GDM1 (cell line): ENCODE data around the gene EMILIN3.
A peak's percentile ranks its signal among the peaks of the same experiment; 100 is the strongest.

Source experiments
- DNase-seq: peaks from one replicate; lab custom pipeline; 2025; lab: John Stamatoyannopoulos, UW

Gene EMILIN3

DNA sequence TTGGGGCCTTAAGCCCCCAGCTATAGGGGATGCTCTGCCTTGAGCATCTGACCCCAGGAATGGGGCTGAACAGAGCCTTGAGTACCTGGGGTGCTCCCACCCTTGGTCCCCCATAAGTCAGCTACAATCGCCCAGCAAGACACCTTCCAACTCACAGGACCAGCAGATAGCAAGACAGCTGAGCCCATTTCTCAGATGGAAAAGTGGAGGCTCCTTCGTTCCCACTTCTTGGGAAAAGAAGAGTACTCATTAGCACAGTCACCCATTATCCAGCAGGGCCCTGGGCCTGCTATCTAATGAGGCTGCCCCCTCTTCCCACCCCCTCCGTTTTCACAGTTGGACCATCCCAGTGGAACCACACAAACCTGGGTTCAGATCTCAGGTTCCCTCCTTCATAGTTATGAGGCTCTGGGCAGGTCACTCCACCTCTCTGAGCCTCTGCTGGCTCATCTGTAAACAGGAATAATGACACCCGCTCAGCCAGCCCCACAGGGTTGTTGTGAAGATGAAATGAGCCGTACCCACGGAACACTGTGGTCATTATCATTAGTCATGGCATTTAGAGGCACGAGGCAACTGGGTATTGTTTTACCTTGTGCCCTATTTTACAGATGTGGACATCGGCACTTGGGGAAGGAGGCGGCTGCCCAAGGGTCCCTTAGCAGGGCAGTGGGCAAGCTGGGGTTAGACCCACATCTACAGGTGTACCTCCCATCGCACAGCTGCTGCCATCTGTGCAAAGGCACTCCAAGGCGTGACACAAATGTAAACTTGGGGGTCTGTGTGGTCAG lies 21.5 kb downstream of the EMILIN3 start:
- no peak for DNase-seq

DNA sequence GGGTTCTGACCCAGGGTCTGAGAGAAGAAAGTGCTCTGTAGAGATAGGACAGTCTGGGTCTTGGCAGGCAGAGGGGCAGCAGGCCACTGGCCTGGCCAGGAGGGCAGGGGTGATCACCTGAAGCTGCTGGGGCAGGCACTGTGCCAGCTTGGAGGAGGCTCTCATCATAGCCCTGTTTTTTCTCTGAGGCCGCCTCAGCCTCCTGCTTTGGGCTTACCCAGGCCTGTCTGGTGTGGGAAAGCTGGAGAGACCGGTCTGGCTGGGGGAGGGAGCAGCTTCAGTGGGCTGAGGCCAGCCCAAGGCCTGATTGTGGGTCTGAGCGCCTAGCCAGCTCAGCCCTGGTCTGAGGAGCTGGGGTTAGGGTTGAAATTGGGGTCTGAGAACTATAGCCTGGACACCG lies 22.1 kb downstream of the EMILIN3 start:
- DNase-seq = no peak

DNA sequence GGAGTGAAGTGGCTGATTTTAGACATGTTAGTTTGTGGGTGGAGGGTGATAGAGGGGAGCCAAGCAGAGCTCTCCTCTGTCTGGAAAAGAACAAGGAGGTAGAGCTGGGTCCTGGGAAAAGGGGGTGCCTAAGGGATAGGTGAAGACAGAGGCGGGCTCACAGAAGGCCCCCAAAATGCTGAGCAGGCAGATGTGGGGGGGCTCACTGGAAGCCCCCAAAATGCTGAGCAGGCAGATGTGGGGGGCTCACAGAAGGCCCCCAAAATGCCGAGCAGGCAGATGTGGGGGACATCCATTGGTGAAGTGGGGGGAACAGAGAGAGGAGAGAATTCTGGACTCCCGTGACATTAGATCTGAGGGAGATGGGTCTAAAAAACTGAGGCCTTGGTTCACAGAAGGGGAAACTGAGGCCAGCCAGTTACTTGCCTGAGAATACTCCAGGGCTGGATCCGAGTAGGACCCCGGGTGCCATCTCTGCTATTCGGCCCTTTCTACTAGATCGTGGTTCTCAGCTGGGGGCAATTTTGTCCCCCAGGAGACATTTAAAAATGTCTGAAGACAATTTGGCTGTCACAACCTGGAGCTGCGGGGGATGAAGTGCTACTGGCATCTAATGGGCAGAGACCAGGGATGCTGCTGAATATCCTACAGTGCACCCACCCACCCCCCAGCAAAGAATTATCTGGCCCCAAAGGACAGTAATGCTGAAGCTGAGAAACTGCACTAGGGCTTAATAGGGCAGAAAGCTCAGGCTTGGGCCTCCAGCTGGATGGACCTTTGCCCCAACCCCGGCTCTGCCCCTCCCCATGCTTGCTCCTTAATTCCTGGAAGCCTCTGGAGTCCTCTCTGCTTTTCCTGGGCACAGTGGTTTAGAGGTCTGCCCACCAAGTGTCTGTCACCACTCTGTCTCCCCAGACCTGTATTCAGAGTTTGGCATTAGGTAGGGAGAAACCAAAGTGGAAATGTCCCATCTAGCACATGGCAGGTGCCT lies 23.8 kb downstream of the EMILIN3 start:
- DNase-seq = no peak

DNA sequence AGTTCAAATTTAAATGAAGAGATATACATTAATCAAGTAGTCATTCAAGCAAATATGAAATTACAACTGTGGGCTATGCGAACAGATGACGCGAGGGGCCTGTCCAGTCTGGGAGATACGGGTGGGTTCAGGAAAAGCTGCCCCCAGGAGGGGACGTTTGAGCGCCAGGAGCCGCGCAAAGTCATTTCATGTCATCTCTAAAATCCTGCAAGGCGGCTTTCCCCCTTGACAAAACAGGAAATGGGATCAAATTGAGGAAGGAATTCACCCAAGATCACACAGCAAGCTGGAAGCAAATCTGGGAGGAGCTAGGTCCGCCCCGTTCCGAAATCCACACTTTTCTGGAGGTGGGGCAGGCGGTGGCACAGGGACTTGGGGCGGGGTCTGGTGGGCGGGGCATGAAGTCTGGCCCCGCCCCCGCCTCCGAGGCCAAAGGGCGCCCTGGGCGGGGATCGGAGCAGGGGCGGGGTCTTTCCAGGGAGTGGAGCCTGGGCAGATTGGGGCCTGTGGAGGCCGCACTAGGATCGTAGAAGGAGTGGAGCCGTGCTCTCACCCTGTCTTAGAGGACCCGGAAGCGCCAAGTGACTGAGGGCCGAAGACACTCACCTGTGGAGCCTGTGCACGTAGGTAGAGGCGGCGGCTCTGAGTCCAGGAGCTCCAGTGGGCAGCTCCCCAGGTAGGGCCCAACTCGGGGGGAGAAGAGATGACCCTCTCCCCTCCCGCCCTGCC lies 26.1 kb downstream of the EMILIN3 start, which contains the start of gene LPIN3:
TSS of gene LPIN3 (plus strand) at position 495 of the 729 bp plus-strand sequence. CDS start 4,983 bp downstream, outside the sequence.
- no peak for DNase-seq

DNA sequence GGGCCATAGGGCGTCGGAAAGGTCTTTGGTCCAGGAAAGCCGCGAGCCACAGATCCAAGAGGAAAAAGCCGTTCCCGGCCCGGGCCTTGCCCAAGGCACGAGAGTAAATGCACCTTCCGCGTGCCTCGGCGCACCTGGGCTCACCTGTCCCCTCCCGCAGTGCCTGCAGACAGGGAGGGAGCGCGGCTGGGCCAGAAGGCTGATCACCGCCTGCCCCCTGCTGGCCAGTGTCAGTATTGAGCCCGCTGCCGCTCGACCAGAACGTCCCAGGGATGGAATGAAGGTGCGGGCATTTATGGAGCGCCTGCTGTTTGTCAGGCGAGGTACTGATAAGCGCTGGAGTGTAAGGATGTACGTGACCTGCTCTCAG lies 26.7 kb downstream of the EMILIN3 start:
- DNase-seq = peak; percentile 14

DNA sequence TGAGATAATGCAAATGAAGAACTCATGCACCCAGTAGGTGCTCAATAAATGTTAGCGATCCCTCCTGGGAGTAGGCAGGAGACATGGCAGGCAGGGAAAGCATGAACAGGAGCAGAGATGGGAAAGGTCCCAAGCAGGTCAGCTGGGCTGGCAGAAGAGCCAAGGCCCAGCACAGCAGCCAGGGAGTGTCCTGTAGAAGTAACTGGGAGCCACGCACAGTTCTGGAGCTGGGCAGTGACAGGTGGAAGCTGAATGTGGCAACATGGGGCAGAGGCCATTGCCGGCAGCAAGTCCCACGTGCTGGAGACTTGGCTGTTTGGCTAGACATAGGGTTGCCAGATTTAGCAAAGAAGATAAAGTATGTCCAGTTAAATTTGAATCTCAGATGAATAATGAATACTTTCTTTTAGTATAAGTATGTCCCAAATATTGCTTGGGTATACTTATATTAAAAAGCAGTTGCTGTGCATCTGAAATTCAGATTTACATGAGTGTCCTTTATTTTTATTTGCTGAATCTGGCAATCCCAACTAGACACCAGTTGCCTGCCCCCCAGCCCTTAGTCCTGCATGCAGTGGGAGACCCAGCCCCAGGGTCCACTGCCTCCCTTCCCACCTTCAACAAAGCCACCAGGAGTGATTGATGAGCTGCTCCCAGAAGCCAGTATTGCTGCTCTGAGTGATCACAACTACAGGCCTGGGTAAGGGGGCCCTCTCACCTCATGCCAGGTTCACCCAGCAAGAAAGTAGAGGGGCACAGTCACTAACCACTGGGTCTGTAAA lies 29.7 kb downstream of the EMILIN3 start:
- no peak for DNase-seq

DNA sequence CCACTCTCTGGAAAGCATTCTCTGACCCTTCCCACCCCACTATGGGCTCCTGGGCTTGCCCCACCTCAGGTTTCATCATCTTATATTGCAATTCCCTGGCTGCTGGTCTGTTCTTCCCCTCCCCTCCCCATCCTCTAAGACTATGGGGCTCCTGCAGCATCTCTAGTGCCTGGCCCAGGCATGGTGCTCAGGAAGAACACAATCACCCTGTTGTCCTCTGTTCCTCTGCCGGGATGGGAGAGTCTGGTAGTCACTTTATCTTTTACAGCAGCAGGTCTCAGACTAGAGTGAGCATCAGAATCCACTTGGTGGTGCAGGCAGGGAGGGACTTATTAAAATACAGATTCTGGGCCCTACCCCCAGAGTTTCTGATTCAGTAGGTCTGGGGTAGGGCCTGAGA lies 31.0 kb downstream of the EMILIN3 start:
- no peak for DNase-seq

DNA sequence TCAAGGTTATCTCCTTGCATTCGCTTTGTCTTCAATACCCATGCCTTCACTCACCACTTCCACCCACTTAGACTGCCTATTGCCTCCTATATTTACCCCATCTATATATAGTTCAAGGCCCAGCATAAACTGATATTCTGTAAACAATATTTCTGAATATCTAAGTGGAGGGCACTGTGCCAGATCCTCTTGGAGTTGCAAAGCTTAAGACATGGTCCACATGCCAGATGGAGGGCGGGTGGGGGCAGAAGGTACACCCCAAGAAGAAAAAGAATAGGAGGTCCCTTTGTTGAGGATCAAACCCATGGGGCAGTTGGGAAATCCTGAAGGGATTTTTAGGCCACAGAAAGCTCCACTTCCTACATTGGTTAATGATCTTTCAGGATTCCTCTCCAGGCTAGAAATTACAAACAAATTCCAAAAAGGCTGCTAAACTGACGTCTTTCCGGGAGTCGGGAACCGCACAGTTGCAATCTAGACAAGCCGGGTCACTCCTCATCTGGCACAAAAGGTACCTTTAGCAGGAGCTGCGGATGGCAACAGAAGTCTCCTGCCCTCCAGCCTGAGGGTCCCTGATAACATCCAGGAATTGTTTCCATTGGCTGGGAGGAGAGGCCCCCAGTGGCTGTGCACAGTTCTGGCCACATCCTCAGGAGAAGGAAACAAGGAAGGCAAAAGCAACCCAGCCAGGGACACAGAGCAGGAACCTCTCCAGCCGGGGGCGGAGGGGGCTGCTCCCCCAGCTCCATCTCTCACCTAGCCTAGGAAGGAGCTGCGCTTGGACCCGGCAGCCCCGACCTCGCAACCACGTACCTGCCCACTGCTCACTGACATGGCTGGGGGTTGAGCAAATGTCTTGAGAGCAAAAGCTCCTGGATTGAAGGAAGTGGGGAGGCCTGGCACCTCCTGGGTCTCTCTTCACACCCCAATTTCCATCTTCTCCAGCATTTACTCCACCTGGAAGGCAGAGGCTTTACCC lies 31.9 kb downstream of the EMILIN3 start:
- DNase-seq = no peak

DNA sequence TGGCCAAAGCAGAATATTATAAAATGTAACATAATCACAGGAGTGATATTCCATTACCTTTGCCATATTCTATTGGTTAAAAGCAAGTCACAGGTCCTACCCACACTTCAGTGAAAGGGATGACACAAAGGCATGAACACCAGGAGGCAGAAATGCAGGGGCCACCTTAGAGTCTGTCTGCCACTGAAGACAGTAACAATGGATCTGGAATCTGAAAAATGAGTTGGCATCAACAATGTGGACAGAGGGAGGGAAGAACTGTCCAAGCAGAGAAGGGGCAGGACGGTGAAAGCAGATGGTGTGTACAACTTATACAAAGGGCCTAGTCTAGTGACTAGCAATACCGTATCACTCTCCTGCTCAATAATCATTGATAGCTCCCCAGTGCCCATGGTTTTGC lies 32.6 kb downstream of the EMILIN3 start:
- DNase-seq = no peak

DNA sequence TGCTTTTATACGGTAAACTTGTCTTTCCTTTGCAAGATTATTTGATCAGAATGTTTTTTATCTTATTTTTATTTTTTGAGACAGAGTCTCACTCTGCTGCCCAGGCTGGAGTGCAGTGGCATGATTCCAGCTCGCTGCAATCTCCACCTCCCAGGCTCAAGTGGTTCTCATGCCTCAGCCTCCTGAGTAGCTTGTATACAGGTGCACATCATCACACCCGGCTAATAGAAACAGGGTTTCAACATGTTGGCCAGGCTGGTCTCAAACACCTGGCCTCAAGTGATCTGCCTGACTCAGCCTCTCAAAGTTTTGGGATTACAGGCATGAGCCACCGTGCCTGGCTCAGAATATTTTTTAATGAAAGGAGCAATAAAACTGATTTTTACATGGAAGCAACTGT lies 34.9 kb downstream of the EMILIN3 start:
- no peak for DNase-seq

DNA sequence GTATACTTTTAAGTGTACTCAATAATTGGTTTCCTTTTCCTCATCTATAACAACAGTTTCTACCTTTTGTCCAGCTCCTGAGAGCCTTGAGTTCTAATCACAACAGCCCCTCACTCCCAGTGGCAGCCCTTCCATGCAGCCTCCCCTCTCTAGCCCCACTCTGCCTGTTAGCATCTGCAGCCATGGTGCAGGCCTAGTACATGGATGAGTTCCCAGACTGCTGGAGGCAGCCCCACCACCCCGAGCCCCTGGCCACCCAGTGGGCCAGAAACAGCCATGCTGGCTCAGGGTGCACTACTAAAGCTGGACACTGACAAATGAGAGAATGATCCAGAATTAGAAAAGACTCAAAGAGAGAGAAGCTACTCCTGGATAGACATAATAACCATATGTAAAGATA lies 35.7 kb downstream of the EMILIN3 start:
- DNase-seq = no peak

DNA sequence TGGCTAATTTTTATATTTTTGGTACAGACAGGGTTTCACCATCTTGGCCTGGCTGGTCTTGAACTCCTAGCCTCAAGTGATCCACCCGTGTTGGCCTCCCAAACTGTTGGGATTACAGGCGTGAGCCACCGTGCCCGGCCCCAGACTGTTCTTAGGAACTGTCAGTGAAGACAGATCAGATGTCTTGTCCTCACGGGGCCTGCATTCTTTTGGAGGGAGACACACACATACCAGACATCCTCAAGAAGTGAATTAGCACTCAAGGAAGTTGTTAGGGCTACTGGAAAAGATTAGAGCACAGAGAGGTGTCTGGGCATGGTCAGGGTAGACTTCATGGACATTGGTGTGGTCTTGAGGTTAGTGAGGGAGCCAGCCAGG lies 36.3 kb downstream of the EMILIN3 start:
- DNase-seq = no peak

DNA sequence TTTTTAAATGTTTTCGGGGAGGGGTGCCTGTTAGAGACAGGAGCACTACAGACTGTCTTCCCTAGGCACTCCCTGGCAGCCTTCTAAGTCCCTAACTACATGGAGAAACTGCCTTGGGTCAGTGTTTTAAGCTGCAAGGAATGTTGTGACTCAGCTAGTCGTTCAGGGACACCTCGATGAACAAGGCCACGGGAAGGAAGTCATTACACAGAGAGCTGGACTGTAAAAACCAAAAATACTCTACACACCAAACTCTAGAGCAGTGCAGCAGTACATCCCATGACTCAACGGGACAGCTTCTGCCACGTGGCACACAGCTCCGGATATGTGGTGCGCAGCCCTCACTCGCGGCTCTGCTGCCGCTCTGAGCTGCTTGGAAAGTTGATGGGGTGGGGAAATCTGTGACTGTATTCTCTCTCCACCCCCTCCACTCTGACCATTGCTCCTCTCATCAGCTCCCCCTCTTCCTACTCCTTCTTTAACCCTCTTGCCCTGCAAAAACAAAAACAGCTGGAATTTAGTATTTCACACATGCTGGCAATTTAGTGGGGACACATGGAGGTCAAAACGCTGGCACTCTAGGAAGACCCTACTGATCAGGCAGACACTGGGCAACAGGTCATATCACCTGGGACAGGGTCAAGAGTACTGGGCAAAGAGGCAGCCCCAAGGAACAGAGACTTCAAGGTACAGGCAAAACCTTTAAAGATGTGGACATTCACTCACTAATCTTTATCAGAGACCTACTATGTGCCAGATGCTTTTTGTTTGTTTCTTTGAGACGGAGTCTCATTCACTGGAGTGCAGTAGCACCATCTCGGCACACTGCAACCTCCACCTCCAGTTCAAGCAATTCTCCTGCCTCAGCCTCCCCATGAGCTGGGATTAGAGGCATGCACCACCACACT lies 36.9 kb downstream of the EMILIN3 start:
- DNase-seq = peak; percentile 79

DNA sequence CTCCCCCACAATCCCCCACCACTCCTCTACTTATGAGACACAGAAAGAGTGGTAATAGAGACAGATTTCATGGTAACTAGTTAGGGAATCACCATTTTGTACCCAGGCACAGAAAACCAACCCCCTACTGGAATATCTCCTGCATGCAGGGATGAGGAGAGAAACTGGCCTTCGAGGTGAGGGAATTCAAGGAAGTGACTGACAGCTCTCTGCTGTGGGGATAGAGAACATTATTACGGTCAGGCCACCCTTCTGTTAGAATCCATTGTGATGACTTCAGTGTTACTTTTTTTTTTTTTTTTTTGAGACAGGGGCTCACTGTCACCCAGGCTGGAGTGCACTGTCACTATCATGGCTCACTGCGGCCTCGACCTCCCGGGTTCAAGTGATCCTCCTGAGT lies 39.4 kb downstream of the EMILIN3 start:
- DNase-seq = no peak

DNA sequence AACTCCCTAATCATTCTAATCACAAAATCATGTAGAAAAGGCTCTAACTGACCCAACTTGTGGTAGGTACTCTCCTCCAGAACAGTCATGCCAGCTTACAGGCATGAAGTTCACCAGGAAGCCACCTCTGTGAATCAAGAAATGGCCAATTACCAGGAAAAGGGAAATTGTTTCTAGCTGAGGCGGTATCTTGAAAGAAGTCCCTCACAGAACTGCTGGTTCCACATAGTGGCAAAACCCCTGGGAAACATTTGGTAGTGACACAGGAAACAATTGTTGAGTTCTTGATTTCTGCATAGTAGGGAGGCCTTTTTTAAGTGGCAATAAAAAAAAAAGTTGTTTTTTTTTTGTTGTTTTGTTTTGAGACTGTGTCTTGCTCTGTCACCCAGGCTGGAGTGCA lies 45.6 kb downstream of the EMILIN3 start:
- DNase-seq = peak; percentile 49

DNA sequence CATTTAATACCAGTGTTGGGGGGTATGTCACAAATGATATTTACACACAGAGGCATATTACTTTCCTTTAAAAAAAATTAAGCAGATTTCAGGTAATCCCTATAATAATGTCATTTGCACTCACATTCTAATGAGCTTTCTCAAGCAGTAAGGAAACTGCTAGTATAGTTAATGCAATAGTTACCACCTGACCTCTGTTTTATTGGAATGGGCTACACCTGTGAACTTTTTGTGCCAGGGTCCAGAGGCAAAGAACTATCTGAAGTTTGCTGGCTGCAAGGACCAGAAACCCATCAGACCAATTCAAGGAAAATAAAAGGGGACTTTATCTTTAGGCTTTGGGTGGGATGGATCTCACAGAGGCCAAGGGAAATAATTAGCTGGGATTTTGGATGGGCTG lies 46.2 kb downstream of the EMILIN3 start:
- DNase-seq = no peak

DNA sequence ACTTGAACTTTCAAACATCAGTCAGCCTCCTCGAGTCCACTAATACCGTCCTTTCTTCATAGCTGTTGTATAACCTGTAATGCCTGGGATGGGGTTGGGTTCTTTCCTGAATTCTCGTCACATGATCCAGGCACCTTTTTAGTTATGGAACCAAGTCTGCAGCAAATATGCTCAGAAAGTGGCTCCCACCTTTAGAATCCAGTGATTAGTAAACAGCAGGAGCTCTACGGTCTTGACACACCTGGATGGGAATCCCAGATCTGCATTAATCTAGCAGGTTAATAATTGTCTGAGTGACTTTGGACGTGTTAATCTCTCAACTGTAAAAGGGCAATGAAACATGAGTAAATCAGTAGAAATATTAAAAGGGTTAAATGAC lies 48.4 kb downstream of the EMILIN3 start:
- DNase-seq = no peak

DNA sequence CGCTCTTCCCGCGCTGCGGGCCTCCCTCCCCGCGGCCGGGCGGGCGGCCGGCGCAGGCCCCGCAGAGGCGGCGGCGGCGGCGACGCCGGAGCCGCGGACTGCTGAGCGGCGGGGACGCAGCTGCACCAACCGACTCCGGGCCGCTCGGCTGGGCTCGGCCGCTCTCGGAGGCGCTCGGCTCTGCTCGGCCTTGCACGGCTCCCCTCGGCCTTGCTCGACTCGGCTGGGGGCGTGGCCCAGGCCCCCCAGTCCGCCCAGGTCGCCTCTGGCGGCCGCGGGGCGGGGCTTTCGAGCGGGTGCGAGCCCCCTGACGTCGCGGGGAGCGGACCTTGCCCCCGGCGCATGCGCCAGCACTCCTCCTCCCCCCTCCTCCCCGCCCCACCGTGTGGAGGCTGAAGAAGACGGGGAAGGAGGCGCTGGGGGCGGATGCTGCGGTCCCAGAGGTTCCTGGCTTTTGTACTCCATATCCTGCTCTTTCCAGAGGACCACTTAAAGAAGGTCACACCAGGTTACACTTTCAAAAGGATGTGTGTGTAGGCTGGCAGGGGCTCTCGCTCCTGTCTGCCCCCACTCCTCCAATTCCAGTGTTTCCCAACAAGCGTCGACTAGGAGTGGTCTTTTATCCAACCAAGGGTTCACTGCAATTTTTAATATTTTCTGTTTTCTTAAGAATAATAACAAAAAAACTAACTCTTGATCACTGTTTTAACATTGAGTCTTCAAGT lies 48.9 kb downstream of the EMILIN3 start, which contains the start of gene ZHX3:
TSS of gene ZHX3 (minus strand) at position 186 of the 725 bp plus-strand sequence. CDS start 112,815 bp downstream, outside the sequence.
- peak; percentile 98 for DNase-seq
